Mesendoderm (in vitro differentiated cells): ENCODE data around the gene AAK1.
"Not testable (repeated sequence)": the region's sequence is repeated elsewhere in the genome, so short reads cannot be mapped to it uniquely, and the experiment has no call there.

Experiments
- DNase-seq: peaks from one replicate; pipeline ENCODE4 v3.0.0; 2013
- H2AK5ac ChIP-seq: 2 replicates; pipeline ENCODE4 v1.6.1; 2013; ENCODE audit warnings: low read length, inconsistent platforms
- H2BK120ac ChIP-seq: 2 replicates; pipeline ENCODE4 v1.6.1; 2013; ENCODE audit warnings: low read depth, mild to moderate bottlenecking, low read length, moderate library complexity, mixed read lengths
- H2BK15ac ChIP-seq: replicated peaks from 2 replicates; pipeline ENCODE4 v1.6.1; 2013; ENCODE audit warnings: low read depth, mild to moderate bottlenecking, moderate library complexity
- H2BK5ac ChIP-seq: 2 replicates; pipeline ENCODE4 v1.6.1; 2013; ENCODE audit warnings: low read length, inconsistent platforms
- H3K18ac ChIP-seq: 2 replicates; pipeline ENCODE4 v1.6.1; 2013; ENCODE audit warnings: mild to moderate bottlenecking, low read length, mixed read lengths
- H3K23ac ChIP-seq: one replicate; pipeline ENCODE4 v1.6.1; 2013; ENCODE audit warnings: low read length
- H3K27ac ChIP-seq: 2 replicates; pipeline ENCODE4 v1.5.1; 2013; ENCODE audit warnings: low read depth, mild to moderate bottlenecking, inconsistent platforms, low read length, moderate library complexity
- H3K27me3 ChIP-seq: 2 replicates; pipeline ENCODE4 v1.6.1; 2013; ENCODE audit warnings: low read length, control low read depth, mild to moderate bottlenecking, inconsistent platforms; ENCODE audit not compliant: insufficient read depth, poor library complexity
- H3K36me3 ChIP-seq: 2 replicates; pipeline ENCODE4 v1.6.1; 2013; ENCODE audit warnings: low read length, inconsistent platforms; ENCODE audit not compliant: control insufficient read depth, insufficient read depth
- H3K4ac ChIP-seq: one replicate; pipeline ENCODE4 v1.6.1; 2013; ENCODE audit warnings: low read depth, mild to moderate bottlenecking, low read length, moderate library complexity
- H3K4me1 ChIP-seq: 2 replicates; pipeline ENCODE4 v1.6.1; 2013; ENCODE audit warnings: low read depth, low read length, inconsistent platforms; ENCODE audit not compliant: control insufficient read depth
- H3K4me2 ChIP-seq: 2 replicates; pipeline ENCODE4 v1.6.1; 2013; ENCODE audit warnings: low read length
- H3K4me3 ChIP-seq: 2 replicates; pipeline ENCODE4 v1.5.1; 2013; ENCODE audit warnings: mild to moderate bottlenecking, low read length
- H3K56ac ChIP-seq: one replicate; pipeline ENCODE4 v1.6.1; 2013; ENCODE audit warnings: low read length
- H3K79me1 ChIP-seq: 2 replicates; pipeline ENCODE4 v1.6.1; 2013; ENCODE audit warnings: low read length, inconsistent platforms
- H3K79me2 ChIP-seq: 2 replicates; pipeline ENCODE4 v1.6.1; 2013; ENCODE audit warnings: mild to moderate bottlenecking, low read length; ENCODE audit not compliant: control insufficient read depth, insufficient read depth
- H3K9ac ChIP-seq: 2 replicates; pipeline ENCODE4 v1.6.1; 2013; ENCODE audit warnings: low read length, inconsistent platforms
- H4K5ac ChIP-seq: one replicate; pipeline ENCODE4 v1.6.1; 2013; ENCODE audit warnings: low read length
- H4K8ac ChIP-seq: one replicate; pipeline ENCODE4 v1.6.1; 2013; ENCODE audit warnings: low read depth, mild to moderate bottlenecking, control low read depth, low read length, moderate library complexity
- WGBS: extraction: QIAGEN DNeasy Blood & Tissue Kit; methylation state at CpG from one replicate; pipeline ENCODE4 v1.1.7; 2013; ENCODE audit warnings: low lambda C conversion rate, missing lambda C conversion rate; ENCODE audit not compliant: insufficient coverage; ENCODE audit errors: extremely low coverage; 5-methylcytosine and 5-hydroxymethylcytosine counted together

Gene AAK1

GRCh38 chr2:69677914-69678313 lies 34.4 kb upstream of the AAK1 start:
- no peak overlapping the region for H3K4me2 ChIP-seq
- H3K27me3 ChIP-seq = no peaks in the 10 kb centered on the region
- no peak overlapping the region for H2AK5ac ChIP-seq
- H3K9ac ChIP-seq = no peak overlapping the region
- DNase-seq = no peak
- no peaks in the 10 kb centered on the region for H3K36me3 ChIP-seq
- no peaks in the 10 kb centered on the region for H3K79me1 ChIP-seq
- H3K23ac ChIP-seq = no peak overlapping the region
- WGBS = no CpG with 5 or more reads among the region's 5 CpGs
- H3K4me1 ChIP-seq = no peaks in the 10 kb centered on the region
- no peak overlapping the region for H3K56ac ChIP-seq
- no peak overlapping the region for H2BK5ac ChIP-seq
- no peak overlapping the region for H2BK15ac ChIP-seq
- H3K79me2 ChIP-seq = no peaks in the 10 kb centered on the region
- no peak overlapping the region for H3K27ac ChIP-seq
- no peak overlapping the region for H2BK120ac ChIP-seq
- no peak overlapping the region for H3K4me3 ChIP-seq
- H4K5ac ChIP-seq = no peak overlapping the region
- no peak overlapping the region for H4K8ac ChIP-seq
- no peak overlapping the region for H3K18ac ChIP-seq
- no peak overlapping the region for H3K4ac ChIP-seq

GRCh38 chr2:69676146-69676545 lies 32.6 kb upstream of the AAK1 start:
- Histone ChIP-seq H2BK15ac (no peak overlapping the region), H3K4me2 (no peak overlapping the region), H4K5ac (no peak overlapping the region), H3K79me1 (no peaks in the 10 kb centered on the region), H3K4me1 (no peaks in the 10 kb centered on the region), H3K4me3 (no peak overlapping the region), H3K27ac (no peak overlapping the region), H3K56ac (no peak overlapping the region), H3K27me3 (no peaks in the 10 kb centered on the region), H3K18ac (no peak overlapping the region), H3K4ac (no peak overlapping the region), H3K36me3 (no peaks in the 10 kb centered on the region), H2BK120ac (no peak overlapping the region), H4K8ac (no peak overlapping the region), H3K79me2 (no peaks in the 10 kb centered on the region), H3K9ac (no peak overlapping the region), H2BK5ac (no peak overlapping the region), H2AK5ac (no peak overlapping the region), H3K23ac (no peak overlapping the region)
- DNase-seq = no peak
- no CpG with 5 or more reads among the region's 1 CpG for WGBS

GRCh38 chr2:69674316-69674670 lies 30.8 kb upstream of the AAK1 start:
- Histone ChIP-seq H3K27me3 (no peaks in the 10 kb centered on the region), H4K5ac (no peak overlapping the region), H3K79me1 (no peaks in the 10 kb centered on the region), H2BK15ac (no peak overlapping the region), H3K56ac (no peak overlapping the region), H2BK120ac (no peak overlapping the region), H3K27ac (no peak overlapping the region), H3K18ac (no peak overlapping the region), H4K8ac (no peak overlapping the region), H3K4me3 (no peak overlapping the region), H3K4me2 (no peak overlapping the region), H3K23ac (no peak overlapping the region), H2AK5ac (no peak overlapping the region), H3K4ac (no peak overlapping the region), H3K36me3 (no peaks in the 10 kb centered on the region), H3K9ac (no peak overlapping the region), H2BK5ac (no peak overlapping the region), H3K4me1 (no peaks in the 10 kb centered on the region), H3K79me2 (no peaks in the 10 kb centered on the region)
- no peak for DNase-seq
- WGBS = no CpG with 5 or more reads among the region's 2 CpGs

GRCh38 chr2:69673098-69673497 lies 29.6 kb upstream of the AAK1 start:
- H2BK5ac ChIP-seq, H3K4me1 ChIP-seq, H3K23ac ChIP-seq, H3K4me2 ChIP-seq, H3K9ac ChIP-seq, H3K36me3 ChIP-seq, H3K27me3 ChIP-seq, H4K8ac ChIP-seq, H3K56ac ChIP-seq, H3K79me2 ChIP-seq, H3K27ac ChIP-seq, H2BK15ac ChIP-seq, H2BK120ac ChIP-seq, DNase-seq, H4K5ac ChIP-seq, H3K79me1 ChIP-seq, H3K4ac ChIP-seq, H2AK5ac ChIP-seq, H3K4me3 ChIP-seq, H3K18ac ChIP-seq: not testable (repeated sequence)
- WGBS = no CpG with 5 or more reads among the region's 3 CpGs

- Histone ChIP-seq H3K79me1 (no peaks in the 10 kb centered on the region), H3K4me1 (no peaks in the 10 kb centered on the region), H4K5ac (no peak overlapping the region), H3K23ac (no peak overlapping the region), H4K8ac (no peak overlapping the region), H2BK120ac (no peak overlapping the region), H3K4me2 (no peak overlapping the region), H2AK5ac (no peak overlapping the region), H3K9ac (no peak overlapping the region), H2BK15ac (no peak overlapping the region), H3K27me3 (no peaks in the 10 kb centered on the region), H3K18ac (no peak overlapping the region), H3K36me3 (no peaks in the 10 kb centered on the region), H3K4me3 (no peak overlapping the region), H2BK5ac (no peak overlapping the region), H3K4ac (no peak overlapping the region), H3K79me2 (no peaks in the 10 kb centered on the region), H3K27ac (no peak overlapping the region), H3K56ac (no peak overlapping the region)
- WGBS = no CpG with 5 or more reads among the region's 2 CpGs
- no peak for DNase-seq
Observed at GRCh38 chr2:69669666-69670065, 26.1 kb upstream of the AAK1 start.

- DNase-seq = no peak
- H3K79me2 ChIP-seq = no peaks in the 10 kb centered on the region
- no peak overlapping the region for H2BK120ac ChIP-seq
- H3K36me3 ChIP-seq = no peaks in the 10 kb centered on the region
- H3K23ac ChIP-seq = no peak overlapping the region
- no peaks in the 10 kb centered on the region for H3K4me1 ChIP-seq
- H3K56ac ChIP-seq = no peak overlapping the region
- WGBS = no CpG with 5 or more reads among the region's 5 CpGs
- no peak overlapping the region for H3K4me3 ChIP-seq
- no peak overlapping the region for H3K18ac ChIP-seq
- H2AK5ac ChIP-seq = no peak overlapping the region
- H2BK5ac ChIP-seq = no peak overlapping the region
- H4K5ac ChIP-seq = no peak overlapping the region
- H3K27me3 ChIP-seq = no peaks in the 10 kb centered on the region
- no peaks in the 10 kb centered on the region for H3K79me1 ChIP-seq
- H4K8ac ChIP-seq = no peak overlapping the region
- no peak overlapping the region for H3K4ac ChIP-seq
- H2BK15ac ChIP-seq = no peak overlapping the region
- H3K4me2 ChIP-seq = no peak overlapping the region
- H3K9ac ChIP-seq = no peak overlapping the region
- H3K27ac ChIP-seq = no peak overlapping the region
Observed at GRCh38 chr2:69668598-69668997, 25.1 kb upstream of the AAK1 start.
